Gastrocnemius medialis (tissue), 4 donors: ENCODE results near the gene HBS1L.

ENCODE experiments used
- POLR2A ChIP-seq, 2 donors: fragments of 450-650 bp; IDR thresholded peaks; one replicate each; pipeline ENCODE4 v1.6.1; 2017; ENCODE audit warnings: antibody characterized with exemption in 2 of 2, mild to moderate bottlenecking in 2 of 2, moderate library complexity in 2 of 2
- TF ChIP-seq, protein P1 (sequence below), 5 experiments: fragments of 450-650 bp in 3 of 5; fragments of 200-600 bp in 2 of 5; sonication (generic) in 2 of 5; IDR thresholded peaks in 4 of 5; conservative IDR thresholded peaks in 1 of 5; 1 replicate in 4 of 5; 2 replicates in 1 of 5; pipeline ENCODE4 v1.5.1; 2016 to 2019; ENCODE audit warnings: antibody characterized with exemption in 5 of 5, mild to moderate bottlenecking in 3 of 5, moderate library complexity in 3 of 5

DNA sequence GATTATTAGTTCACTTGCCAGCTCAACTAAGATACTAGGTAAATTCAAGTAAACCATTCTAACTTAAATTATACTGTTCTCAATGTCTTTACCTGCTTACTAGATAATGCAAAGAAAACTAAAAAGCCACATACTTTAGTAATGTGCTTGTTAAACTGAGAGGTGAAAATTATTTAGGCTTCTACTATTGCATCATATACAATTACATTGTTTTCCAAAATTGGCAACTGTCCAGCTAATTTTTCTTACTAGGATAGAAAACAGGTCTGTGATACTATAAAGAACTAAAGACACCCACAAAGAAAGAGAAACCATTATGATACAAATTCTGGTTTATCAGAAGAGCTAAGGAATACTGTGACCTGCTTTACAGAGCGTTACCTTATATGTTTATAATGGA is 59.1 kb downstream of the HBS1L start:
- TF ChIP-seq, protein P1, sequence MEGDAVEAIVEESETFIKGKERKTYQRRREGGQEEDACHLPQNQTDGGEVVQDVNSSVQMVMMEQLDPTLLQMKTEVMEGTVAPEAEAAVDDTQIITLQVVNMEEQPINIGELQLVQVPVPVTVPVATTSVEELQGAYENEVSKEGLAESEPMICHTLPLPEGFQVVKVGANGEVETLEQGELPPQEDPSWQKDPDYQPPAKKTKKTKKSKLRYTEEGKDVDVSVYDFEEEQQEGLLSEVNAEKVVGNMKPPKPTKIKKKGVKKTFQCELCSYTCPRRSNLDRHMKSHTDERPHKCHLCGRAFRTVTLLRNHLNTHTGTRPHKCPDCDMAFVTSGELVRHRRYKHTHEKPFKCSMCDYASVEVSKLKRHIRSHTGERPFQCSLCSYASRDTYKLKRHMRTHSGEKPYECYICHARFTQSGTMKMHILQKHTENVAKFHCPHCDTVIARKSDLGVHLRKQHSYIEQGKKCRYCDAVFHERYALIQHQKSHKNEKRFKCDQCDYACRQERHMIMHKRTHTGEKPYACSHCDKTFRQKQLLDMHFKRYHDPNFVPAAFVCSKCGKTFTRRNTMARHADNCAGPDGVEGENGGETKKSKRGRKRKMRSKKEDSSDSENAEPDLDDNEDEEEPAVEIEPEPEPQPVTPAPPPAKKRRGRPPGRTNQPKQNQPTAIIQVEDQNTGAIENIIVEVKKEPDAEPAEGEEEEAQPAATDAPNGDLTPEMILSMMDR (IDR thresholded peaks at IDR 0.05 in 4 of 5, conservative IDR thresholded peaks at IDR 0.05 in 1 of 5) = no peak
- no peak for TF ChIP-seq POLR2A (IDR thresholded peaks at IDR 0.05)
